CD4-positive, alpha-beta T cell treated with Interleukin-6 for 4 hours (primary cell): ENCODE data around the gene ATP6V1F.
A peak's percentile ranks its signal among the peaks of the same experiment; 100 is the strongest.

Experiments used
- DNase-seq: peaks from one replicate; pipeline ENCODE4 v3.0.0-alpha.2; 2020; ENCODE audit warnings: mixed read lengths

Gene ATP6V1F

DNA sequence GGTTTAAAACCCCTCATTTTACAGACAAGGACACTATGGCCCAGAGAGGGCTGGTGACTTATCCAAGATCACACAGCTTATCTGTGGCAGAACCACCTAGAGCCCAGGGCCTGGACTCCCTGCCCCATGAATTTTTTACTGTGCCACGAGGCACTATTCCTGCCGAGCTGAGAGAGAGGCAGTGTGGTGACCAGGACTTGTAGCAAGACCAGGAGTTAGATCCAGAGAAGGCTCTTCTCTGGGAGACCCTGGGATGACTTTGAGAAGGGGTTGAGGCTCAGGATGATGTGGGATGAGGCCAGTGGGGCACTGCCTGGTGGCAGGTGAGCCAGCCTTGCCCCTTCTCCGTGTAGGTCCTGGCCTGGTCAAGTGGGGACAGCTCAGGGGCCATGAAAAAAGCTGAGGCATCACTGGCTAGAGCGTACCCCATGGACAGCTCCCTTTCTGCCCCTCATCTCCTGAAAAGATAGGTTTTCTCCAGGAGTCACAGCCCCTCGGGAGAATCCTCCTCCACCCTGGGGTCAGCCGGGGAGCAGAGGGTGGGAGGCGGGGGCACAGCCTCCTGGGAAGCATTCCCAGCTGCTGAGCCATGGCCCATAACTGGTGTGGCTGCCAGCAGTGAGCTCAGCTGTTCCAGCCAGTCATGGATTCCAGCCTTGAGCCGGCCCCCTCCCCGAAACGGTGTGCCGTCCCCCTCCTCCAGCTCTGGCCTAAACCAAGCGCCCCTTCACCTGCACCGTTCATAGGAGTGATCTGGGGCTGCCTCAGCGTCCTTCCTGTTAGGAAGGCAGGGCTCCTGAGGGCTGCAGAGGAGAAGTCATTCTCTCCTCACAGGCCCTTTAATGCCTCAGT is 26.6 kb upstream of the ATP6V1F start:
- DNase-seq = no peak

GRCh38 chr7:128836729-128837348 is 25.8 kb upstream of the ATP6V1F start:
- no peak for DNase-seq

GRCh38 chr7:128837521-128837921 is 25.1 kb upstream of the ATP6V1F start:
- no peak for DNase-seq

- no peak for DNase-seq
These were observed 24.4 kb upstream of the ATP6V1F start for GRCh38 chr7:128838109-128838779.

GRCh38 chr7:128838981-128839731 is 23.5 kb upstream of the ATP6V1F start:
- no peak for DNase-seq

DNA sequence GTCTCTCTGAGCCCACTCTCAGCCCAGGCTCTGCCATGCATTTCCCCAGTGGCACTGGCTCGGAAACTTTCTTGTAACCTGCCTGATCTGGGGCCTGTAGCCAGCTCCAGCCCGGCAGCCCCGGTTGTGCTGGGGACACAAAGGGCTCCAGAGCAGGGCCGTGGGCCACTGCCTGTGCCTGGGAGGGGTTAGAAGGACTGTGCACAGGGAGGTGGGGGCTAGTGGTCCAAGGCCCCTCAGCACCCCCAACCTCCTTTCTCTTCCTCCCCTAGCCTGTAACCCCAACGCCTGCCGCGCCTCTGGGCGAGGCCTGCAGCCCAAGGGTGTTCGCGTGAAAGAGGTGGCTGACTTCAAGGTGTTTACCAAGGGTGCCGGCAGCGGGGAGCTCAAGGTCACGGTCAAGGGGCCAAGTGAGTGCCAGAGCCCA is 22.9 kb upstream of the ATP6V1F start:
- no peak for DNase-seq

DNA sequence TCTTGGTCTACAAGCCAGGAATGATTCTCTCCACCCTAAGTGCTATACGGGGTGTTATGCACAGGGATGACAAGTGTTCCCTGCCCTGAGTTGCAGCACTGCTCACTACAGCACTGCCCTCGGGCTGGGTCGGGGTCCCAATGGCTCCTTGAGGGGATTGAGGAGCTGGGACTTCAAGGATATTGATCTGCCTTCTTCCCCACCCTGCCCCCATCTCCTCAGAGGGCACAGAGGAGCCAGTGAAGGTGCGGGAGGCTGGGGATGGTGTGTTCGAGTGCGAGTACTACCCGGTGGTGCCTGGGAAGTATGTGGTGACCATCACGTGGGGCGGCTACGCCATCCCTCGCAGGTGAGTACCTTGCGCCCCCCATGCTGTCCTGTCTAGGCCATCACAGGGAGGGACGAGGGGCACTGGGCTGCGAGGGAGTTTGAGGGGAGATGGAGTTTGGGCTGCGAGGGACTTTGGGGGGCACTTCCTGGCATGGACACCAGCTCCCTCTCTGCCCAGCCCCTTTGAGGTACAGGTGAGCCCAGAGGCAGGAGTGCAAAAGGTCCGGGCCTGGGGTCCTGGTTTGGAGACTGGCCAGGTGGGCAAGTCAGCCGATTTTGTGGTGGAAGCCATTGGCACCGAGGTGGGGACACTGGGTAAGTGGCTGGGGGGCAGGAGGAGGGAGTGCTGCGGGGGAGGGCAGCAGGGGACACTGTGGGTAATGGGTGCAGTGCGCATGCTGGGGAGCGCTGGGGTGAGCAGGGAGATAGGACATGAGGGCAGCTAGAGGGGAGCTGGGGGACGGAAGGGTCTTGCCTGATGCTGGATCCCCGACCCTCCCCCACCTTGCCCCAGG is 22.1 kb upstream of the ATP6V1F start:
- DNase-seq = no peak

DNA sequence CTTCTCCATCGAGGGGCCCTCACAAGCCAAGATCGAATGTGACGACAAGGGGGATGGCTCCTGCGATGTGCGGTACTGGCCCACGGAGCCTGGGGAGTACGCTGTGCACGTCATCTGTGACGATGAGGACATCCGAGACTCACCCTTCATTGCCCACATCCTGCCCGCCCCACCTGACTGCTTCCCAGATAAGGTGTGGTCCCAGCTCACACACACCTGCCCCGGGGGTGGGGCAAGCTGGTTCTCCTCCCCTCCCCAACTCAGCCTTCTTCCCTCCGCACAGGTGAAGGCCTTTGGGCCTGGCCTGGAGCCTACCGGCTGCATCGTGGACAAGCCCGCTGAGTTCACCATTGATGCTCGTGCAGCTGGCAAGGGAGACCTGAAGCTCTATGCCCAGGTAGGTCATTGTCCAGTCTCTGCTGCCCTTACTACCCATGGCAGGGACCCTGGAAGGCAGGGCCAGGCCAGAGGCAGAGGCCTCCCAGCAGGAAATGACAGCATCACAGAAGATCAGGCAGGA is 21.4 kb upstream of the ATP6V1F start:
- no peak for DNase-seq

GRCh38 chr7:128841921-128842673 is 20.6 kb upstream of the ATP6V1F start:
- DNase-seq = peak; percentile 69

DNA sequence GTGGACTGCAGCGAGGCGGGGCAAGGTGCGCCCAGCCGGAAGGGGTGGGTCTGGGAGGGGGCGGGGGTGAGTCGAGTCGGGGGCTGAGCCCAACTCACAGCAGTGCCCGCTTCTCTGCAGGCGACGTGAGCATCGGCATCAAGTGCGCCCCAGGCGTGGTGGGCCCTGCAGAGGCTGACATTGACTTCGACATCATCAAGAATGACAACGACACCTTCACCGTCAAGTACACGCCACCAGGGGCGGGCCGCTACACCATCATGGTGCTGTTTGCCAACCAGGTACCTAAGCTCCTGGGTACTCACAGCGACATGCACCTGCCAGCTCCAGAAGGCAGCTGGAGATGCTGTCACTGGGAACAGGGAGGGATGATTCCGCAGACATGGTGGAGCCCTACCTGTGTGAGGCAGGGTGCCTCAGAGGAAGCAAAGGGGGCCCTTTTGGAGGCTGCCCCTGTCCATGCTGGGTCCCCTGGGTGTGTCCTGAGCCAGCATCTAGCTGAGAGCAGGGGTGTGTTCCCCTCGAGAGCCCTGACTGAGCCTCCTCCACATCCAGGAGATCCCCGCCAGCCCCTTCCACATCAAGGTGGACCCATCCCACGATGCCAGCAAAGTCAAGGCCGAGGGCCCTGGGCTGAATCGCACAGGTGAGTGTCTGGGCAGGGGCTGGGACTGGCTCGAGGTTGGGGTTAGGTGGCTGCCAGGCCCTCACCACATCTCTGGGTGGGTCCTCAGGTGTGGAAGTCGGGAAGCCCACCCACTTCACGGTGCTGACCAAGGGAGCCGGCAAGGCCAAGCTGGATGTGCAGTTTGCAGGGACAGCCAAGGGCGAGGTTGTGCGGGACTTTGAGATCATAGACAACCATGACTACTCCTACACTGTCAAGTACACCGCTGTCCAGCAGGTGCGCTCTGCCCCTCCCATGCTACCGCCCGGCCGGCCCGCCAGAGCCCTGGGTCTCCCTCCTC is 19.7 kb upstream of the ATP6V1F start:
- DNase-seq = no peak

DNA sequence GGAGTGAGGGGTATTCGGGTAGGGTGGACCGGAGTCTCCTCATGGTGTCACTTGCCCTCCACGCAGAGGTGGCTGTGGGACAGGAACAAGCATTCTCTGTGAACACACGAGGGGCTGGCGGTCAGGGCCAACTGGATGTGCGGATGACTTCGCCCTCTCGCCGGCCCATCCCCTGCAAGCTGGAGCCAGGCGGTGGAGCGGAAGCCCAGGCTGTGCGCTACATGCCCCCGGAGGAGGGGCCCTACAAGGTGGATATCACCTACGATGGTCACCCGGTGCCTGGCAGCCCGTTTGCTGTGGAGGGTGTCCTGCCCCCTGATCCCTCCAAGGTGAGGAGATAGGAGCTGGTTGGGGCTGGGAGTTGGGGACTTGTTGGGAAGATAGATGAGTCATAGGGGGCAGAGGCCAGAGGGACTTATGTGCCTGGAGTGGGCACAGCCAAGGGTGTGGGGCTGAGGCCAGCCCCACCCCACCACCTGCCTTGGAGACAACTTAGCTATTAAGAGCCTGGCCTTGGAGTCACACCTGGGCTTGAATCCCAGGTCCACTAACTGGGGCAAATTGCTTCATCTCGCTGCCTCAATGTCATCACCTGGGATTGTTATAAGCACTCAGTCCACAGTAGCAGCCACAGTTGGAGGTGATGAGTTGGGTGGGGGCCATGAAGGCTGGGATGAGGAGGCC is 18.6 kb upstream of the ATP6V1F start:
- no peak for DNase-seq

GRCh38 chr7:128844777-128845311 is 17.8 kb upstream of the ATP6V1F start:
- DNase-seq = no peak

DNA sequence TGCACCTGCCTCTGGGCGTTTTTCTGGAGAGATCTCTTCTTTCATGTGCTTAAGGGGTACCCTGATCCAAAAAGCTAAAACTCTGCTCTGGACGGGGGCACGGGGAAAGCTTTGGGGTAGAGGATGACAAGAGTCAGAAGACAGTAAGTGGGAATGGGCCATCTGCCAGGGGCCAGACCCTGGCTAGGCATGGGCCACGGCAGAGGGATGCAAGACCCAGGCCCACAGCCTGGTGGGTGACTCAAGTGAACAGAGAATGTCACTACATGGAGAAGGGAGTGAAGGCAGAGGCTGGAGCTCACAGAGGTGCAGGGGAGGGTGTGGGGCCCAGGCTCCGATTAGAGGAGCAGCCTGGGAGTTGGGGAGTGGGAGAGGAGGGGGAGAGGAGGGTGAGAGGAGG is 17.2 kb upstream of the ATP6V1F start:
- DNase-seq = no peak

- DNase-seq = no peak
These were observed 16.7 kb upstream of the ATP6V1F start for GRCh38 chr7:128845987-128846386.

DNA sequence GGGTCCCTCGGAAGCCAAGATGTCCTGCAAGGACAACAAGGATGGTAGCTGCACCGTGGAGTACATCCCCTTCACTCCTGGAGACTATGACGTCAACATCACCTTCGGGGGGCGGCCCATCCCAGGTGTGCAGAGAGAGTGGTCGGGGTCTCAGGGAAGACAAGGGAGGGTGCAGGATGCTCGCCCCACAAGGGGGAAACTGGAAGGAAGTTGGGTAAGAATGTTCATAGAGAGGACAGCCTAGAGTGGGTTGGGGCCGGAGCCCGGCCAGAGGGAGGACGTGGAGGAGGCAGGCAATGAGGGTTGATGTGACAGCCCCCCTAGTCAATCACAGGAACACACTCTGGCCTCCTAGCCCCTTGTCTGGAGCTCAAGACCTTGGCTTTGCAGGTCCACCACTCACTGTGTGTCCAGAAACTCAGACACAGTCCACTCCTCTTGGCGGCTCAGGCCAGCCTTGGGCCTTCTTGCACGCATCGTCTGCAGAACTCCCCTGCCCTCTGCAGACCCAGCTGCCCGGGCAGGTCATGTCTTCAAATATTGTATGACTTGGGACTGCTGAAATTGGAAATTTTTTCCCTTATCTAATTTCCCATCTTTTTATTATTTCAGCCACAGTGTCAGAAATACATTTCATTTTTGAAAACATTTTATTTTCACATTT is 15.7 kb upstream of the ATP6V1F start:
- no peak for DNase-seq

DNA sequence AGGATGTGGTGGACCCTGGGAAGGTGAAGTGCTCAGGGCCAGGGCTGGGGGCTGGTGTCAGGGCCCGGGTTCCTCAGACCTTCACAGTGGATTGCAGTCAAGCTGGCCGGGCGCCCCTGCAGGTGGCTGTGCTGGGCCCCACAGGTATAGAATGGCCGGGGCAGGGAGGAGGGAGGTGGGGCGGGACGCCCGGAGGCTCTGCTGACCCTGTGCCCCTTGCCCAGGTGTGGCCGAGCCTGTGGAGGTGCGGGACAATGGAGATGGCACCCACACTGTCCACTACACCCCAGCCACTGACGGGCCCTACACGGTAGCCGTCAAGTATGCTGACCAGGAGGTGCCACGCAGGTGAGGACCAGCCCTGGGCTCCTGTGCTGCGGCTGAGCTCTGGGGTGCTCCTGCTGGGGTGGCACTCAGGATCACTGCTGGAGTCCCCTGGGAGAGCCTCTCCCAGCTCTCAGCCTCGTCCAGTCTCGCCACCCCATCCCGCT is 14.9 kb upstream of the ATP6V1F start:
- DNase-seq = no peak

- no peak for DNase-seq
These were observed 14.1 kb upstream of the ATP6V1F start for GRCh38 chr7:128848289-128849155.
